Measurements from ENCODE around the gene NUDT17. TPM values are rescaled to one million over a fixed set of nuclear protein-coding genes. Genes with fewer than 3 reads are reported as not detected.

Gene NUDT17
- total and polyA plus RNA-seq, 2 experiments from 2014 or later: 15.7 to 23.1 TPM

DNA sequence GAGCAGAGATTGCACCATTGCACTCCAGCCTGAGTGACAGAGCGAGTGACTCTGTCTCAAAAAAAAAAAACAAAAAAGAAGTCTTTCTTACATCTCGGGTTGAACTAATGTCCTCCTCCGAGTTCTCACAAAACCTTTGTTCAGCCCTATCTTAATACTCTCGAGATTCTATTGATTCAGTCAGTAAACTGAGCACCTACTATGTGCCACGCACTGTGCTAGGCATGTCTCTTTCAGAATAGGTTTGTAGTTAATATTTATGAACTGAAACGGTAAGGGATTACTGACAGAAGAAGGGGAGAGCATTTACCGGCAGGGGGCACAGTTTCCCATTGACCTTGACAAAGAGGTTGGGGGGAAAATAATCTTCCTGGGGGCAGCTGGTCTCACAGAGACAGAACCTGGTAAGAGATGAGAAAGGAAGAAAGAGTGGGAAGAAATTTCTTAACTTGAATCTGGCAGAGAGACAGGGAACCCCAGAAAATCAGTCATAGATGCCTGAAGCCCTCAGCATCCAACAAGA lies 10.1 kb downstream of the NUDT17 start:
- no peak for DNase-seq (ENCODE audit: low read depth in 1 of 2, low spot score in 1 of 2)
- TF ChIP-seq, protein P1, sequence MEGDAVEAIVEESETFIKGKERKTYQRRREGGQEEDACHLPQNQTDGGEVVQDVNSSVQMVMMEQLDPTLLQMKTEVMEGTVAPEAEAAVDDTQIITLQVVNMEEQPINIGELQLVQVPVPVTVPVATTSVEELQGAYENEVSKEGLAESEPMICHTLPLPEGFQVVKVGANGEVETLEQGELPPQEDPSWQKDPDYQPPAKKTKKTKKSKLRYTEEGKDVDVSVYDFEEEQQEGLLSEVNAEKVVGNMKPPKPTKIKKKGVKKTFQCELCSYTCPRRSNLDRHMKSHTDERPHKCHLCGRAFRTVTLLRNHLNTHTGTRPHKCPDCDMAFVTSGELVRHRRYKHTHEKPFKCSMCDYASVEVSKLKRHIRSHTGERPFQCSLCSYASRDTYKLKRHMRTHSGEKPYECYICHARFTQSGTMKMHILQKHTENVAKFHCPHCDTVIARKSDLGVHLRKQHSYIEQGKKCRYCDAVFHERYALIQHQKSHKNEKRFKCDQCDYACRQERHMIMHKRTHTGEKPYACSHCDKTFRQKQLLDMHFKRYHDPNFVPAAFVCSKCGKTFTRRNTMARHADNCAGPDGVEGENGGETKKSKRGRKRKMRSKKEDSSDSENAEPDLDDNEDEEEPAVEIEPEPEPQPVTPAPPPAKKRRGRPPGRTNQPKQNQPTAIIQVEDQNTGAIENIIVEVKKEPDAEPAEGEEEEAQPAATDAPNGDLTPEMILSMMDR (IDR thresholded peaks at IDR 0.05; ENCODE audit: low read depth, low read length): peak; percentile 9
- Histone ChIP-seq H3K27ac (no peak overlapping the region), H3K27me3 (no peaks in the 10 kb centered on the region), H3K4me3 (no peak overlapping the region), H3K4me1 (ENCODE audit: low read depth) (no peaks in the 10 kb centered on the region), H3K36me3 (peaks cover 32% of the 10 kb centered on the region), H3K9me3 (ENCODE audit: low read depth) (no peaks in the 10 kb centered on the region)

DNA sequence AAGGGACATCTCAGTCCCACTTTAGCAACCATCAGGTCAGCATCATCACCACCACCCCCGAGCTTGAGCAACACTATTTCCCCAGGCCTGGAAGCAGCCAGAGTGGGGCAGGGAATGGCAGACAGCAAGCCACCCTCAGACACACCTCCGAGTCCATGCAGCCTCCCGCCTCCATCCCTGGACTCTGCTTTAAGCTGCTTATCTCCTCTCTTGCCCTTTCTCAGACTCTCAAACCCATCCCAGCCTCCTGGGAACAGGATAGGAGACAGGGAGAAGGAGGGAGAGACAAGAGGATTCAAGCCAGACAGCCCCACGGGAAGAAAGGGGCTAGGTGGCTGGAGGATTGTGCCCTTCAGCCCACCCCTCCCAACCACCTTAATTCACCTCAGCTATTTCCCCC lies 11.7 kb downstream of the NUDT17 start:
- no peak overlapping the region for H3K4me3 ChIP-seq
- TF ChIP-seq, protein P1 (IDR thresholded peaks at IDR 0.05; ENCODE audit: low read depth, low read length): no peak

DNA sequence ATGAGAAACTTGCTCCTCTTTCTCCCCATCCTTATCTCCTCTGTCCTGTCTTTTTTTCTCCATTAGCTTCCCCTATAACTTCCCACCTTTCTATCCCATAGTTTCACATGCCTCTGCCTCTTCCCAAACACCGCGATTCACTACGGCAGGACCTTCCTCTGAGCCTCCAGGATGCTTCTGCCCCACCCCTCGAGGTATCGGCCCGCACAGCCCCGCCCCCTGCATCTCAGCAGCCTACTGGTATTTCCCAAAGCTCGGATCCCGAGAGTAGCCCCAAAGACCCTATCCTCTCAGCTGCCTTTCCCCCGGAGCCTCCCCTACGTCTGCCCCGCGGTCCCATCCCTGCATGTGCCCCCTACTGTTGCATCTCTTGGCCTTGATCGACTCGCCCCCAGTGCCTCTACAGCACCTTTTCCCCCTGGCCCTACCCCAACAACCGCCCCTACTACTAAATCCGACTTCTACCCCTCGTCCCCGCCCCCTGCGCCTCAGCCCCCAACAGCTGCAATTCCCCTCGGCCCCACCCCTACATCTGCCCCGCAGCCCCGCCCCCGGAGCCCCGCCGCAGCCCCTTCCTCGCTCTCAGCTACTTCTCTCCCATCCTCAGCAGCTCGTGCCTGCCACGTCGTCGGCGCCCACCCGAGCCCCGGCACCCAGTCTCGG lies 12.9 kb downstream of the NUDT17 start:
- H3K9me3 ChIP-seq (ENCODE audit: low read depth): no peaks in the 10 kb centered on the region
- TF ChIP-seq, protein P1 (IDR thresholded peaks at IDR 0.05; ENCODE audit: low read depth, low read length): no peak
- H3K27me3 ChIP-seq: no peaks in the 10 kb centered on the region
- peak overlapping the region; percentile 82 for H3K27ac ChIP-seq
- H3K4me1 ChIP-seq (ENCODE audit: low read depth): no peaks in the 10 kb centered on the region
- H3K36me3 ChIP-seq: peaks cover 16% of the 10 kb centered on the region
- peak overlapping the region; percentile 73 for H3K4me3 ChIP-seq
- peak; percentile 49 to 65 for DNase-seq (ENCODE audit: low read depth in 1 of 2, low spot score in 1 of 2)

More for the DNA sequence above, 11.7 kb downstream of the NUDT17 start:
- Histone ChIP-seq H3K9me3 (ENCODE audit: low read depth) (no peaks in the 10 kb centered on the region), H3K27me3 (no peaks in the 10 kb centered on the region), H3K36me3 (peaks cover 20% of the 10 kb centered on the region), H3K4me1 (ENCODE audit: low read depth) (no peaks in the 10 kb centered on the region), H3K27ac (no peak overlapping the region)
- DNase-seq (ENCODE audit: low read depth in 1 of 2, low spot score in 1 of 2): no peak

DNA sequence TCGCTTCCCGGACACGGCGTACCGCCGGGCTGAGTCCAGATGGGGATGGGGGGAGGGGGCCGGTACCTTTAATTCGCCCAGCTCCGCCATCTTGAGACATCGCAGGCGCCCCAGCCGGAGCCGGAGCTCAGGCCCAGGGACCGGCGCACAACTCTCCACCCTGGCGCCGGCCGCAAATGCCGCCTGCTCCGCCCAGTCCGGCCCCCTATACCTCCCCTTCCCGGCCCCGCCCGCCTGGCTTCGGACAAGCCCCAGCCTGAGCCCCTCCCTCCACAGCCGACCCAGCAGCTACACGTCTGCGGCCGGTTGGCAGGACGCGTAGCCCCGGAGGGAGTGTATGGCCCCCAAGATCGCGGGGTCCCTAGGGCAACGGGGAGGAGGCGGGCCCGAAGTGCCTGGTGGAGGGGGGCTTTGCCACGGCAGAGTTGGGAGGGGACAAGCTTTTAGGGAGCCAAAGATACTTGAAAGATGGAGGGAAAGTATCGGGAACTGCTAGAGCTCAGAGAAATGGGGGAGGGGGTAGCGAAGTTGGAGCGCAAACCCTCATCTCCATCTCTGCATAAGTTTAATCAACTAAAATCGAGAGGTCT lies 13.6 kb downstream of the NUDT17 start, which contains the start of gene PIAS3:
PIAS3 (minus strand) TSS at position 181 of the 590 bp plus-strand sequence; CDS start at position 90, 91 bp downstream.
- peak; percentile 97 to 98 for DNase-seq (ENCODE audit: low read depth in 1 of 2, low spot score in 1 of 2)
- Histone ChIP-seq H3K27ac (peak within 1 kb of the TSS; percentile 82), H3K9me3 (ENCODE audit: low read depth) (no peaks in the 10 kb centered on the region), H3K27me3 (no peaks in the 10 kb centered on the region), H3K4me1 (ENCODE audit: low read depth) (no peaks in the 10 kb centered on the region), H3K4me3 (peak within 1 kb of the TSS; percentile 73), H3K36me3 (peaks cover 12% of the 10 kb centered on the region)
- TF ChIP-seq, protein P1 (IDR thresholded peaks at IDR 0.05; ENCODE audit: low read depth, low read length): no peak

DNA sequence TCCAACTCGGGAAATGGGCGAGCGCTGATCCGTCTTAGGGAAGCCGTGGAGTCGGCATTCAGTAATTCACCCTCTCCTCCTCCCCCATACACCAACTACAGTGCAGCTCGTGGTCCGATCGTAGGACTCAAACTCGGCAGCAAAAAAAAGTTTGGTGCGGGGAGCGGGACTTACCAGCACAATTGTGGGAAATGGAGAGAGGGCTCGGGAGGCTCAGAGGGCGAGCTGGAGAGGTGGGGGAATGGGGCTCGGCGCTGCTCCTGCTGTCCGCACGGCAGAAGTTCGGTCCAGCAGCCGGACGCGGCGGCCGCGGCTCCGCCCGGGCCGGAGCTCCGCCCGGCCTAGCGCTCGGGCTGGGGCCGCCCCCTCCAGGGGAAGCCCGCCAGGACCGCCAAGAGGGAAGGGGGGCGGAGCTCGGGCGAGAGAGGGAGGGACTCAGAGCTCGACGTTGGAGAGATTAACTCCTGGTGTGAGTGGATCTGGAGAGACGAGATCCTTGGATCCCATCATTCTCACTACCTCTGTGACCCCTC lies 14.1 kb downstream of the NUDT17 start:
- Histone ChIP-seq H3K9me3 (ENCODE audit: low read depth) (no peaks in the 10 kb centered on the region), H3K4me1 (ENCODE audit: low read depth) (no peaks in the 10 kb centered on the region), H3K27ac (peak overlapping the region; percentile 82), H3K36me3 (peaks cover 6% of the 10 kb centered on the region), H3K4me3 (peak overlapping the region; percentile 73), H3K27me3 (no peaks in the 10 kb centered on the region)
- TF ChIP-seq, protein P1 (IDR thresholded peaks at IDR 0.05; ENCODE audit: low read depth, low read length): no peak
- DNase-seq (ENCODE audit: low read depth in 1 of 2, low spot score in 1 of 2): peak; percentile 93 to 94
